Adrenal gland (tissue), 12 donors: ENCODE results near the gene CNPY2. TPM values are rescaled to one million over a fixed set of nuclear protein-coding genes. Genes with fewer than 3 reads are reported as not detected.

Experiments
- DNase-seq, 7 donors: peaks; one replicate each; pipeline ENCODE4 v3.0.0-alpha.2; 2019 to 2020
- H3K27ac ChIP-seq, 5 donors: fragments of 200-600 bp; sonication (generic) in 4 of 5; 1 replicate in 3 of 5; 2 replicates in 2 of 5; pipeline versions ENCODE4 v1.5.1 to v1.8.0; 2016 to 2020; ENCODE audit warnings: mild to moderate bottlenecking in 1 of 5
- H3K27me3 ChIP-seq: fragments of 200-600 bp; 2 replicates; pipeline ENCODE4 v1.8.0; 2021
- H3K36me3 ChIP-seq, 2 donors: fragments of 200-600 bp; replicated peaks in 1 of 2; 1 replicate in 1 of 2; 2 replicates in 1 of 2; pipeline versions ENCODE4 v1.5.1 to v1.8.0; 2018 to 2022
- H3K4me1 ChIP-seq, 2 donors: fragments of 200-600 bp; replicated peaks in 1 of 2; 1 replicate in 1 of 2; 2 replicates in 1 of 2; pipeline versions ENCODE4 v1.5.1 to v1.8.0; 2018 to 2021
- H3K4me3 ChIP-seq, 4 donors: fragments of 200-600 bp; sonication (generic) in 3 of 4; one replicate each; pipeline ENCODE4 v1.5.1; 2016 to 2018
- H3K9me3 ChIP-seq, 3 donors: fragments of 200-600 bp; sonication (generic) in 1 of 3; replicated peaks in 1 of 3; 1 replicate in 2 of 3; 2 replicates in 1 of 3; pipeline versions ENCODE4 v1.5.1 to v1.8.0; 2016 to 2021
- POLR2A ChIP-seq, 2 donors: fragments of 450-650 bp; IDR thresholded peaks; one replicate each; pipeline ENCODE4 v1.6.1; 2017; ENCODE audit warnings: antibody characterized with exemption in 2 of 2, mild to moderate bottlenecking in 2 of 2, moderate library complexity in 1 of 2
- WGBS, 4 donors: extraction: QIAGEN DNeasy Blood & Tissue Kit in 2 of 4; methylation state at CpG; one replicate each; pipeline versions ENCODE4 v1.1.5 to v1.1.7; 2013 to 2017; 5-methylcytosine and 5-hydroxymethylcytosine counted together
- intact Hi-C, 2 donors: fragments of 100-400 bp; cut with DNase I; formaldehyde crosslinking; loops; one replicate each; pipeline versions ENCODE4 v1.14.1 to v1.15.0; 2022 to 2023
- polyA plus RNA-seq, 3 donors: library from polyadenylated mRNA; stranded (reverse); fragments of 200-250 nt in 2 of 3; fragments of 350-450 nt in 1 of 3; fragmentation: Illumina TruSeq in 1 of 3; extraction: RNeasy Lipid Tissue Mini Kit (QIAGEN cat#74804) in 1 of 3; gene quantifications; one replicate each; pipeline ENCODE4 v1.2.3, GENCODE V29; 2013 to 2014
- total RNA-seq, 9 donors: library from RNA; depleted of rRNA in 4 of 9; stranded (reverse); fragments of >200 nt in 4 of 9; fragments of 120-200 nt in 1 of 9; fragmentation: NEBNext Ultra II Directional in 1 of 9; extraction: Animal tissue kit (Norgen Biotek cat#: 25700) in 1 of 9; gene quantifications; one replicate each; pipeline versions ENCODE4 v1.1.0 to v1.2.4, GENCODE V29; 2013 to 2023
- TF ChIP-seq, protein P1 (sequence below), 6 experiments: fragments of 450-650 bp in 4 of 6; fragments of 200-600 bp in 2 of 6; sonication (generic) in 1 of 6; IDR thresholded peaks; 1 replicate in 5 of 6; 2 replicates in 1 of 6; pipeline versions ENCODE4 v1.5.1 to v1.8.0; 2016 to 2021; ENCODE audit warnings: antibody characterized with exemption in 6 of 6, mild to moderate bottlenecking in 2 of 6, moderate library complexity in 1 of 6
- donor health status: healthy with polysubstance abuse.
- donor health status: Bipolar disorder and iron deficiency.
- donor health status: DM: yes; HTN: yes; CAD: no.
- donor health status: DM: no; HTN: no; CAD: no.
- donor health status: DM: no; HTN: no; CAD: no.
- donor health status: DM: yes; HTN: yes; CAD: no.

Gene CNPY2
- total and polyA plus RNA-seq, 12 donors: 103 to 192 (median 149) TPM

DNA sequence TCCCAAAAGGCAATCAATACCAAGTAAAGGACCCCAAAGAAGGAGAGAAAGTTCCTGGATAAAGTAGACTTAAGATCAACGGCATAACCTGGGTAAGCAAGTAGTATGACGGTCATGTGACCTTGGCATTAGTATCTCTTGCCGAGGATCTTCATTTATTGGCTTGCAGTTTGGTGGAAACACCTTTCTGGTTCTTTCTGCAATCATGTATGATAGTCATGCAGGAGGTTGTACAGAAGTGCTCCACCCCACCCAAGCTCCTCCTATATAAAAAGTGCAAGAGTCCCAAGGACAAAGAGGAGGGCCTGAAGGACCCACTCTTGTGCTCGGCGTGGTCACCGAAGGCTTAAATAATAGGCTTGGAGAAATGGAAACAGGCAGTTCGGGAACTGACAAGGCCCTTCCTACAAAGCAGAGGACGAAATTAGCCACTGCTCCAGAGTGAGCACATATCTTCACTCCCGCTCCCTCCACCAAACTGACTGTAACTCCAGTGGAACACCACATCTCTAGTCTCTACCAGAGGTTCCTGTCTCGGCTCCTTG, 16.4 kb downstream of the CNPY2 start:
- Histone ChIP-seq H3K27me3 (no peaks in the 10 kb centered on the region), H3K9me3 (no peaks in the 10 kb centered on the region), H3K27ac (peak overlapping the region; percentile 84 to 95 (median 91)), H3K4me3 (peak overlapping the region; percentile 63 to 89 (median 86)), H3K4me1 (peaks cover 48 to 61% of the 10 kb centered on the region in 2 donors), H3K36me3 (peaks cover 0 to 9% of the 10 kb centered on the region in 2 donors)
- no peak for TF ChIP-seq POLR2A (IDR thresholded peaks at IDR 0.05)
- TF ChIP-seq, protein P1, sequence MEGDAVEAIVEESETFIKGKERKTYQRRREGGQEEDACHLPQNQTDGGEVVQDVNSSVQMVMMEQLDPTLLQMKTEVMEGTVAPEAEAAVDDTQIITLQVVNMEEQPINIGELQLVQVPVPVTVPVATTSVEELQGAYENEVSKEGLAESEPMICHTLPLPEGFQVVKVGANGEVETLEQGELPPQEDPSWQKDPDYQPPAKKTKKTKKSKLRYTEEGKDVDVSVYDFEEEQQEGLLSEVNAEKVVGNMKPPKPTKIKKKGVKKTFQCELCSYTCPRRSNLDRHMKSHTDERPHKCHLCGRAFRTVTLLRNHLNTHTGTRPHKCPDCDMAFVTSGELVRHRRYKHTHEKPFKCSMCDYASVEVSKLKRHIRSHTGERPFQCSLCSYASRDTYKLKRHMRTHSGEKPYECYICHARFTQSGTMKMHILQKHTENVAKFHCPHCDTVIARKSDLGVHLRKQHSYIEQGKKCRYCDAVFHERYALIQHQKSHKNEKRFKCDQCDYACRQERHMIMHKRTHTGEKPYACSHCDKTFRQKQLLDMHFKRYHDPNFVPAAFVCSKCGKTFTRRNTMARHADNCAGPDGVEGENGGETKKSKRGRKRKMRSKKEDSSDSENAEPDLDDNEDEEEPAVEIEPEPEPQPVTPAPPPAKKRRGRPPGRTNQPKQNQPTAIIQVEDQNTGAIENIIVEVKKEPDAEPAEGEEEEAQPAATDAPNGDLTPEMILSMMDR (IDR thresholded peaks at IDR 0.05): no peak
- DNase-seq: peak in 2 of 7 donors; percentile 25 to 31
- intact Hi-C loops: no loop called here
- WGBS, 4 donors: 0 to 1% (median 0%) methylated on average over 8 to 10 of the region's 10 CpGs

DNA sequence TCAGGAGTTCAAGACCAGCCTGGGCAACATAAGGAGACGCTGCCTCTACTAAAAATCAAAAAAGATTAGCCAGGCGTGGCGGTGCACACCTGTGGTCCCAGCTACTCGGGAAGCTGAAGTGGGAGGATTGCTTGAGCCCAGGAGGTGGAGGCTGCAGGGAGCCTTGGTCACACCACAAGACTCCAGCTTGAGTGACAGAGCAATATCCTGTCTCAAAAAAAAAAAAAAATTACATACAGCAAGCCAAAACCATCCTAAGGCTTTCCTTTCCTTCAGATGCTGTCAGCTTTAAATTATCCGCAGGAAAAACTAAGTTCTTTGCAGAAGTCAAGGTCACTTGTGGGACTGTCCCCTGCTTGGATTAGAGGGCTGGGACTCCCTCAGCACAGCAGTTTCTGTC, 17.0 kb downstream of the CNPY2 start:
- H3K36me3 ChIP-seq: peaks cover 0 to 9% of the 10 kb centered on the region in 2 donors
- no peaks in the 10 kb centered on the region for H3K27me3 ChIP-seq
- H3K4me3 ChIP-seq: peak overlapping the region in 3 of 4 donors; percentile 63 to 89 (median 84)
- DNase-seq: no peak
- H3K27ac ChIP-seq: peak overlapping the region in 4 of 5 donors; percentile 84 to 95 (median 92)
- intact Hi-C loops: no loop called here
- no peaks in the 10 kb centered on the region for H3K9me3 ChIP-seq
- H3K4me1 ChIP-seq: peaks cover 48 to 61% of the 10 kb centered on the region in 2 donors
- 60 to 67% (median 62%) methylated on average over 5 of the region's 5 CpGs for WGBS, 4 donors
- no peak for TF ChIP-seq POLR2A (IDR thresholded peaks at IDR 0.05)
- TF ChIP-seq, protein P1 (IDR thresholded peaks at IDR 0.05): no peak

DNA sequence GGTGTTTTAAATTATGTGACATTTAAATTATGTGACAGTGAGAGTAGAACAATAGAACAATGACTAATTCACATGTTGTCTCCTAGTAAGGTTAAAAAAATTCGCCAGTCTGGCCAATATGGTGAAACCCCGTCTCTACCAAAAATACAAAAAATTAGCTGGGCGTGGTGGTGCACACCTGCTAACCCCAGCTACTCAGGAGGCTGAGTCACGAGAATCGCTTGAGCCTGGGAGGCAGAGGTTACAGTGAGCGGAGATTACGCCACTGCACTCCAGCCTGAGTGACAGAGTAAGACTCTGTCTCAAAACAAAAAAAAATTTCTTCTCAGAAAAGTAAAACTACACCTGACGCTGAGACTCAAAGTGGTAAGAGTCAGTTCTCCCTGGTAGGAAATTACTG, 18.4 kb downstream of the CNPY2 start:
- Histone ChIP-seq H3K27me3 (no peaks in the 10 kb centered on the region), H3K4me1 (peaks cover 48 to 53% of the 10 kb centered on the region in 2 donors), H3K36me3 (peaks cover 0 to 9% of the 10 kb centered on the region in 2 donors), H3K4me3 (no peak overlapping the region), H3K27ac (peak overlapping the region in 2 of 5 donors; percentile 23 to 29), H3K9me3 (no peaks in the 10 kb centered on the region)
- DNase-seq: no peak
- 85 to 91% (median 87%) methylated on average over 8 of the region's 8 CpGs for WGBS, 4 donors
- intact Hi-C loops: no loop called here
- TF ChIP-seq, protein P1 (IDR thresholded peaks at IDR 0.05): no peak
- no peak for TF ChIP-seq POLR2A (IDR thresholded peaks at IDR 0.05)

DNA sequence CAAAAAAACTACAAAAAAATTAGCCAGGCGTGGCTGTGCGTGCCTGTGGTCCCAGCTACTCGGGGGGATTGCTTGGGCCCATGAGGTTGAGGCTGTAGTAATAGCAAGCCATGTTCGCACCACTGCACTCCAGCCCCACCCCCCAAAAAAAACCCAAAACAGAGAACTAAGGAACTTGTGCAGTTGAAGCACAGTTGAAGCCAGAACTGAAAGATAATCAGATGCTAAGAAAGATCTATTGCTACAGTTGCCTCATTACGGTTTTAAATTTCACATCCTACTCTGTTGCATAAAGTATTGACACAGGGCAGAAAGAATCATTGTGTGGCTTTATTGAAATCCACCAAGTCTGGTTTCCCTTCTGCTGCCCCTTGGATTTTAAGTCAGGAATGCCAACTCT, 19.5 kb downstream of the CNPY2 start:
- DNase-seq: no peak
- no peak overlapping the region for H3K27ac ChIP-seq
- H3K36me3 ChIP-seq: peaks cover 0 to 13% of the 10 kb centered on the region in 2 donors
- H3K9me3 ChIP-seq: no peaks in the 10 kb centered on the region
- TF ChIP-seq, protein P1 (IDR thresholded peaks at IDR 0.05): no peak
- no peak for TF ChIP-seq POLR2A (IDR thresholded peaks at IDR 0.05)
- WGBS, 4 donors: 75 to 88% (median 76%) methylated on average over 5 of the region's 5 CpGs
- H3K27me3 ChIP-seq: no peaks in the 10 kb centered on the region
- intact Hi-C loops: no loop called here
- H3K4me1 ChIP-seq: peaks cover 40 to 42% of the 10 kb centered on the region in 2 donors
- no peak overlapping the region for H3K4me3 ChIP-seq
